ENCODE measurements around the gene HSPB7. TPM values are rescaled to one million over a fixed set of nuclear protein-coding genes. Genes with fewer than 3 reads are reported as not detected.

The HSPB7 gene
- total RNA-seq, 3 donors from 2014 or later (not counting 1 experiment from before 2014, with no cell fraction given), result not detected

- WGBS (ENCODE audit: insufficient coverage), result 87% methylated on average over 9 of the region's 9 CpGs
- H3K4me1 Mint-ChIP-seq, result no peaks in the 10 kb centered on the region
- ATAC-seq, result no peak
- TF ChIP-seq CTCF (IDR thresholded peaks at IDR 0.05), result no peak
- no peak overlapping the region for H3K4me3 Mint-ChIP-seq
- H3K4me1 ChIP-seq (ENCODE audit: control insufficient read depth, insufficient read depth, low read length), result no peaks in the 10 kb centered on the region
- no peaks in the 10 kb centered on the region for H3K36me3 Mint-ChIP-seq
- H3K36me3 ChIP-seq (ENCODE audit: control insufficient read depth, insufficient read depth, low read length), result no peaks in the 10 kb centered on the region
- no peaks in the 10 kb centered on the region for H3K9me3 Mint-ChIP-seq
- H3K4me3 ChIP-seq (ENCODE audit: low read length), result no peak overlapping the region
- H3K9me3 ChIP-seq (ENCODE audit: control insufficient read depth, insufficient read depth, low read length), result no peaks in the 10 kb centered on the region
- intact Hi-C loops (cut with micrococcal nuclease), result no loop called here
- H3K27me3 ChIP-seq (ENCODE audit: control insufficient read depth, insufficient read depth, low read length), result no peaks in the 10 kb centered on the region
- H3K27ac ChIP-seq (ENCODE audit: low read length), result no peak overlapping the region
- H3K27me3 Mint-ChIP-seq (ENCODE audit: low read depth in 2 of 2), result peaks cover 7 to 13% of the 10 kb centered on the region in 2 donors
- DNase-seq, result no peak
- H3K27ac Mint-ChIP-seq, result no peak overlapping the region
Measured at GRCh38 chr1:15997076-15997585, 20.7 kb downstream of the HSPB7 start.

- intact Hi-C loops (cut with micrococcal nuclease), result loop anchor here (2.0 to 5.0 kb wide), 2 partner anchors 177 to 202 kb away; no protein-coding TSS in a partner anchor
- Mint-ChIP-seq H3K4me3 (no peak overlapping the region), H3K36me3 (no peaks in the 10 kb centered on the region), H3K27me3 (ENCODE audit: low read depth in 2 of 2) (peaks cover 7 to 13% of the 10 kb centered on the region in 2 donors), H3K27ac (no peak overlapping the region), H3K4me1 (no peaks in the 10 kb centered on the region), H3K9me3 (no peaks in the 10 kb centered on the region)
- peak; percentile 43 for TF ChIP-seq CTCF (IDR thresholded peaks at IDR 0.05)
- no peaks in the 10 kb centered on the region for H3K9me3 ChIP-seq (ENCODE audit: control insufficient read depth, insufficient read depth, low read length)
- H3K4me1 ChIP-seq (ENCODE audit: control insufficient read depth, insufficient read depth, low read length), result no peaks in the 10 kb centered on the region
- no peaks in the 10 kb centered on the region for H3K27me3 ChIP-seq (ENCODE audit: control insufficient read depth, insufficient read depth, low read length)
- peak; percentile 39 to 60 for DNase-seq
- H3K4me3 ChIP-seq (ENCODE audit: low read length), result no peak overlapping the region
- ATAC-seq, result peak; percentile 45 to 80 (median 75)
- H3K27ac ChIP-seq (ENCODE audit: low read length), result no peak overlapping the region
- no peaks in the 10 kb centered on the region for H3K36me3 ChIP-seq (ENCODE audit: control insufficient read depth, insufficient read depth, low read length)
- 79% methylated on average over 9 of the region's 11 CpGs for WGBS (ENCODE audit: insufficient coverage)
Measured at GRCh38 chr1:15994590-15995351, 23.1 kb downstream of the HSPB7 start.

DNA sequence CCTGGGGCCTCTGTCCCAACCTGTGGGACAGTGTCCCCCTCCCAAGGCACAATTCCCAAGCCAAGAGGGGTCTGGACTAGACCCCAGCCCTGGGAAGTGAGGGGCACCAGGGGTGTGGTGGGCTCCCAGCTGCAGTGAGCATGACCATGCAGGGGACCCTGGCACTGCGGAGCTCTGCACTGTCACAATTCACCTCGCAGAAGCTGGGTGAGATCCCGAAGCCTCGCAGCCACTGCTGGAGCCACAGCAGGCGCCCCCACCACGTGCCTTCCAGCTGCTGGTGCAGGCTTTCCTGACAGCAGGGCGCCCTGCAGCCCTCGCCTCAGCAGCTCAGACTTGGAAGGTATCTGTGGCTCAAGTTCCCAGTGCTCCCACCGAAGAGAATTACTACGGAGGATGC is 23.8 kb downstream of the HSPB7 start:
- Mint-ChIP-seq H3K4me3 (no peak overlapping the region), H3K27me3 (ENCODE audit: low read depth in 2 of 2) (peaks cover 5 to 13% of the 10 kb centered on the region in 2 donors), H3K9me3 (no peaks in the 10 kb centered on the region), H3K36me3 (no peaks in the 10 kb centered on the region), H3K27ac (no peak overlapping the region), H3K4me1 (no peaks in the 10 kb centered on the region)
- no peak for TF ChIP-seq CTCF (IDR thresholded peaks at IDR 0.05)
- DNase-seq (no peak), ATAC-seq (no peak)
- Histone ChIP-seq H3K36me3 (ENCODE audit: control insufficient read depth, insufficient read depth, low read length) (no peaks in the 10 kb centered on the region), H3K9me3 (ENCODE audit: control insufficient read depth, insufficient read depth, low read length) (no peaks in the 10 kb centered on the region), H3K27ac (ENCODE audit: low read length) (no peak overlapping the region), H3K4me3 (ENCODE audit: low read length) (no peak overlapping the region), H3K4me1 (ENCODE audit: control insufficient read depth, insufficient read depth, low read length) (no peaks in the 10 kb centered on the region), H3K27me3 (ENCODE audit: control insufficient read depth, insufficient read depth, low read length) (no peaks in the 10 kb centered on the region)
- intact Hi-C loops (cut with micrococcal nuclease), result loop anchor here (2.0 to 5.0 kb wide), 2 partner anchors 177 to 201 kb away; no protein-coding TSS in a partner anchor
- 93% methylated on average over 10 of the region's 10 CpGs for WGBS (ENCODE audit: insufficient coverage)
